Effector memory CD4-positive, alpha-beta T cell (primary cell): ENCODE results near the gene SYT9.

Experiments used
- DNase-seq, 3 donors: peaks; one replicate each; pipeline ENCODE4 v3.0.0-alpha.2; 2020
- H3K27ac ChIP-seq: 2 replicates; pipeline ENCODE4 v1.7.0; 2013; ENCODE audit warnings: mild to moderate bottlenecking, low read length, moderate library complexity; ENCODE audit not compliant: insufficient read depth, poor library complexity, severe bottlenecking
- H3K27me3 ChIP-seq: replicated peaks from 2 replicates; pipeline ENCODE4 v1.7.0; 2013; ENCODE audit warnings: mild to moderate bottlenecking, low read length; ENCODE audit not compliant: insufficient read depth, control insufficient read depth, poor library complexity, severe bottlenecking
- H3K36me3 ChIP-seq: 2 replicates; pipeline ENCODE4 v1.7.0; 2013; ENCODE audit warnings: mild to moderate bottlenecking, low read length, moderate library complexity; ENCODE audit not compliant: control insufficient read depth, insufficient read depth
- H3K4me1 ChIP-seq: 2 replicates; pipeline ENCODE4 v1.7.0; 2013; ENCODE audit warnings: low read length, mild to moderate bottlenecking; ENCODE audit not compliant: control insufficient read depth, insufficient read depth, poor library complexity, severe bottlenecking
- H3K4me3 ChIP-seq: 2 replicates; pipeline ENCODE4 v1.7.0; 2013; ENCODE audit warnings: low read length, low read depth, mild to moderate bottlenecking; ENCODE audit not compliant: insufficient read depth, poor library complexity, severe bottlenecking
- H3K9me3 ChIP-seq: 2 replicates; pipeline ENCODE4 v1.7.0; 2013; ENCODE audit warnings: mild to moderate bottlenecking, low read length, moderate library complexity; ENCODE audit not compliant: control insufficient read depth

The SYT9 gene

DNA sequence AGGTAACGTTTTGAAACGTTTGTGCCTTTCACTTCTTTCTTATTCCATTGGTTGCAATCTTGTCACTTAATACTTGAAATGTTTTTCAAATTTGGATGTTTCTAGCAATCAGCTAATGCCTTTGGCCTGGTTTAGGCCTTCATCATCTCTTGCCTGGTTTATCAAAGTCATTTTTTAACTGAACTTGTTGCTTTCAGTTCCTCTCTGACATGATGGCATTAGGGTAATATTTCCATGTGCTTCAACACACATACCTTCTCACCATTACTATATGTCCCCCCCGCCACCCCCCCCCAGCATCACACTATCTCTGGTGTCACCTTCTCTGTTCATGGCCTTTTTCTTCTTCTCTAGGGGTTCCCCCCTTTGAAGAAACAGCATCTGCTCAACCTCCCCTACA, 1.5 kb upstream of the SYT9 start:
- peaks cover 15% of the 10 kb centered on the region for H3K27me3 ChIP-seq
- H3K4me3 ChIP-seq = no peak overlapping the region
- DNase-seq = no peak
- H3K27ac ChIP-seq = no peak overlapping the region
- no peaks in the 10 kb centered on the region for H3K4me1 ChIP-seq
- no peaks in the 10 kb centered on the region for H3K9me3 ChIP-seq
- H3K36me3 ChIP-seq = no peaks in the 10 kb centered on the region

DNA sequence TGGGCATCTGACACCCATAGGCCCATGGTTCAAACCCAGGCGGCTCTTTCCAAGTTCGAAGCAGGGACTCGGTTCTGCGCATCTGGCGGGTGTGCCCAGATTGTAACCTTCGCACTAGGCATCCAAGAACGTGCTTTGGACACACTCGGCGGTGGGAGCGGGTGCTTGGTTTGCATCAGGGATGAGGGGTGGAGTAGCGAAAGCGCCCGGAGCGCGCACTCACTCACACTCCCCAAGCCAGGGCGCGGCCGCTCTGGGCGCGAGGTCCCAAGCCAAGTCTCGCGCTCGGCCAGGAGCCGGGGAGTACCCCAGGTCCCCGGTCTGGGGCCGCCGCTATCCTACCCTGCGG, 243 bp upstream of the SYT9 start:
- DNase-seq = no peak
- Histone ChIP-seq H3K36me3 (no peaks in the 10 kb centered on the region), H3K27ac (no peak overlapping the region), H3K27me3 (peaks cover 15% of the 10 kb centered on the region), H3K9me3 (no peaks in the 10 kb centered on the region), H3K4me1 (no peaks in the 10 kb centered on the region), H3K4me3 (no peak overlapping the region)

DNA sequence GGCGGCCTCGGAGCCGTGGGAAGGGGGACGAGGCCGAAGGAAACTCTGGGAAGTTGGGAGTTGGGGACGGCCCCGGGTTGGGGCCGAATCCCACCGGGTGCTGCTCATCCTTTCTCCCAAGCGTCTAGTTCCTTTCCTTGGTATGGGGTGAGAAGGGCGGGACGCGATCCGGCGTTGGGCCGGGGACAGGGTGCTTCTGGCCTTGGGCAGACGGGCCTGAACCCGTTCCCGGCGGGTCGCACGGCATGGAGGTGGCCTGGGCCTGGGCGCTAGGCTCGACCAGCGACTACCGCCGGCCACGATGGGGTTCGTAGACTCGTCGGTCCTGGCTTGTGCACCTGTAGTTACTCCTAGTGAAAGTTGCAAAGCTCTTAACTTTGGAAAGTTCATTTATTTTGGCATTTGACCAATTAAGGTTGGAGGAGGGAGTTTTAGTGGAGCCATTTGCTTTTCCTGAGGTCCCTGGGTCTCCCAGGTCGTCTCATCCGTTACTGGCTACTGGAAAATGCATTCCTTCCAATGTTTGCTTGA, 1.0 kb downstream of the SYT9 start:
- DNase-seq = no peak
- Histone ChIP-seq H3K27ac (no peak overlapping the region), H3K4me1 (no peaks in the 10 kb centered on the region), H3K4me3 (no peak overlapping the region), H3K9me3 (no peaks in the 10 kb centered on the region), H3K27me3 (peaks cover 15% of the 10 kb centered on the region), H3K36me3 (no peaks in the 10 kb centered on the region)

DNA sequence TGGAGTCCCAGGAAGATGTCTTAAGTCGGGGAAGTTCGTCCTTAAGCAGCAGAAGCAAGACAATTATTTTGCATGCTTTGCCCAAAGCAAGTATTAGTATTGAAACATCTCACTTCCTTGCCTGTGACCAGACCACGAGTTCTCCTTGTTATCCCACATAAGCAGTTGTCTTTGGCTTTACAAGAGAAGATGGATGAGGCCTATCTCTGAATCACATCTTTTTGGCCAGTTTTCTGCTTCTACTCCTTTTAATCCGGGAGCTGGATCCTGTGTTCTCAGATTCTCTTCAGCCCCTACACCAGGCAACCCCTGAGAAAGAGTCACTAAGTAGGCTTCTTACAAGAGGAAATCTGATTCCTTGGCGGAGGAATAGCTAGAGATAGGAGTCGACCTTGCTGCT, 2.1 kb downstream of the SYT9 start:
- no peaks in the 10 kb centered on the region for H3K4me1 ChIP-seq
- no peak for DNase-seq
- H3K27me3 ChIP-seq = peaks cover 15% of the 10 kb centered on the region
- H3K4me3 ChIP-seq = no peak overlapping the region
- no peaks in the 10 kb centered on the region for H3K9me3 ChIP-seq
- no peak overlapping the region for H3K27ac ChIP-seq
- H3K36me3 ChIP-seq = no peaks in the 10 kb centered on the region

DNA sequence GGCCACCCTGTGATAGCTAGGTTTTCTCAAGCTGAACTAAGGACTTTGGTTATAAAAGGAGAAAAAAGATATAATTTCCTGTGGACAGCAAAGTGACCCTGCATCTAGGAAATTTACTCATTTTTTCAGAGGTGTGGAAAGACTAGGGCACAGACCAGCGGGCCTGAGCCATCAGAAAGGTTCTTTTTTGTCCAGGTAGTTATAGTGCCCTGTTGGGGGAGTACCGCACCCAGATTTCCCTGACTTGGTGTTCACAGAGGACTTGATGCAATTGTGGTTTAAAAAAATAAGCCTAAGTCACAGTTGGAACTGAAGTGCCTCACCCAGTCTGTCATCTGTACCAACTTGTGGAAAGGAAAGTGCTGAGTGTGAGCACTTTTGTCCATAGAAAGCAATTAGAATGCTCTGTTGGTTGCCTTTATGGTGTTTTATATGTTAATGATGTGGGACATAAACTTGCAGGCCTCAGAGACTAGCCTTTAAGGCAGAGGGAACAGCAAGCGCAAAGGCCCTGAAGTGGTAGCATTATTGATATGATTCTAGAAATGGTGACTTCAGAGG, 3.1 kb downstream of the SYT9 start:
- Histone ChIP-seq H3K27ac (no peak overlapping the region), H3K36me3 (no peaks in the 10 kb centered on the region), H3K27me3 (peaks cover 15% of the 10 kb centered on the region), H3K9me3 (no peaks in the 10 kb centered on the region), H3K4me1 (no peaks in the 10 kb centered on the region), H3K4me3 (no peak overlapping the region)
- DNase-seq = no peak

DNA sequence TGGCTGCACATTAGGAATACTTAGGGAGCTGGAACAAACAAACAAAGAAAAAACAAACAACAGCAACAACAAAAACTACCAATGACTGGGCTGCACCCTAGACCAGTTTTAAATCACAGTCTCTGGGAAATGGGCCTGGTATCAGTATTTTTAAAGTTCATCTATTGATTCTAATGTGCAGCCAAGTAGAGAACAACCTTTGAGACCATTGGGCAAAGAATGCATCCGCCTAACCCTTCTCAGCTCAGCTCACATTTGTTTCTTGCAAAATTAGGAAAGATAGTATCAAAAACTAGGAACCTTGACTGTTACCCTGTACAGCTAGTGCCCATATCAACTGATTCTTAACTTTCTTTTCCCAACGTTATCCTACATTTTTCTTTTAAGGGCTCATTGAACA, 5.2 kb downstream of the SYT9 start:
- H3K9me3 ChIP-seq = no peaks in the 10 kb centered on the region
- no peak overlapping the region for H3K27ac ChIP-seq
- peaks cover 13% of the 10 kb centered on the region for H3K27me3 ChIP-seq
- H3K36me3 ChIP-seq = no peaks in the 10 kb centered on the region
- H3K4me1 ChIP-seq = no peaks in the 10 kb centered on the region
- no peak overlapping the region for H3K4me3 ChIP-seq
- no peak for DNase-seq

DNA sequence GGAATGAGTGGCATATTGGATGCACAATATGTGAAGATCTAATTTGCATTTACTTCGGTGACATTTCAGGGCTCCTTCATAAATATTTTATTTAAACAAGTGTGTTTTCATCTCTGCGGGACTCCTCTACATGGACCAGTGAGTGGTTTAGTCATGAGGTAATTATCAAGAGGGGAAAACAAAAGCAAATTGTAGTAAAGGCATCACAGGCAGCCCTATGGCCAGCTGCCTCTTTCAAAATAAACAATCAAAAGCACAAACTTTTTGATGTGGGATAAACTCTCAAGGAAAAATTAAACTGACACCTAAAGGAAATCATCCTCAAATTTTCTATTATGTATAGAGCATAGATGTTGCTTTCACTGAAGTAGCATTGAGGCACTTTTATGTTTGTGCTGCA, 6.0 kb downstream of the SYT9 start:
- Histone ChIP-seq H3K27ac (no peak overlapping the region), H3K36me3 (no peaks in the 10 kb centered on the region), H3K9me3 (no peaks in the 10 kb centered on the region), H3K4me1 (no peaks in the 10 kb centered on the region), H3K27me3 (peaks cover 7% of the 10 kb centered on the region), H3K4me3 (no peak overlapping the region)
- DNase-seq = no peak

DNA sequence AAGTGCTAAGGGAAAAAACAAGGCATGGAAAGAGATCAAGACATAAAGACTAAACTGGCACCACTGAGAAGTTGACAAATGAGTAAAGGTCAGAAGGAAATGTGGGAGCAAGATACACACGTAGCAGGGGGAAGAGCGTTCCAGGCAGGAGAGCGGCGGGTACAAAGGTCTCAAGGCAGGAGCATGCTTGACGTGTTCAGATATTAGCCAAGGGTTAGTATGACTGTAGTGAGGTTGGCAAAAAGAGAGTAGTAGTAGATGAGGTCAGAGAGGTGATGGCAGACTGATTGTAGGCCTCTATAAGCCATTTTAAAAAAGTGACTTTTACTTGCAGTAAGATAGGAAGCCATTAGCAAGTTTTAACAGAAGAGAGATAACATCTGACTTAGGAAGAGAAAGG, 9.9 kb downstream of the SYT9 start:
- Histone ChIP-seq H3K27ac (no peak overlapping the region), H3K9me3 (no peaks in the 10 kb centered on the region), H3K27me3 (peaks cover 3% of the 10 kb centered on the region), H3K4me1 (no peaks in the 10 kb centered on the region), H3K4me3 (no peak overlapping the region), H3K36me3 (no peaks in the 10 kb centered on the region)
- DNase-seq = no peak

DNA sequence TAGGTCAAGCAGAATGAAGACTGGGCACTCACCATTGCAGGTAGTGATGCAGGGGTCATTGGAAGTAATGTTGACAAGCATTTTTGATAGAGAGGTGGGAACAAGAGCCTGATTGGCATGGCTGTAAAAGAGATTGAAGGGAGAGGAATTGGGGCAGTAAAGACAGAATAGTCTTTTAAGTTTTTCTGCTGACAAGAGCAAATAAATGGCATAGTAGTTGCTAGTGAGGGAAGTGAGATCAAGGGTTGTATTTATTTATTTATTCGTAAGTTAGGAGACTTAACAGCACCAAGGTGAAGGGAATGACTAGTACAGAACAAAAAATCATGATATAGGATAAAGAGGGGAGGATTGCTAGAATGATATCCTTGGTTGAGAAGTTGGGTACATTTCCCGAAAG, 11.0 kb downstream of the SYT9 start:
- Histone ChIP-seq H3K27me3 (peaks cover 3% of the 10 kb centered on the region), H3K9me3 (no peaks in the 10 kb centered on the region), H3K4me1 (no peaks in the 10 kb centered on the region), H3K4me3 (no peak overlapping the region), H3K36me3 (no peaks in the 10 kb centered on the region), H3K27ac (no peak overlapping the region)
- DNase-seq = no peak

DNA sequence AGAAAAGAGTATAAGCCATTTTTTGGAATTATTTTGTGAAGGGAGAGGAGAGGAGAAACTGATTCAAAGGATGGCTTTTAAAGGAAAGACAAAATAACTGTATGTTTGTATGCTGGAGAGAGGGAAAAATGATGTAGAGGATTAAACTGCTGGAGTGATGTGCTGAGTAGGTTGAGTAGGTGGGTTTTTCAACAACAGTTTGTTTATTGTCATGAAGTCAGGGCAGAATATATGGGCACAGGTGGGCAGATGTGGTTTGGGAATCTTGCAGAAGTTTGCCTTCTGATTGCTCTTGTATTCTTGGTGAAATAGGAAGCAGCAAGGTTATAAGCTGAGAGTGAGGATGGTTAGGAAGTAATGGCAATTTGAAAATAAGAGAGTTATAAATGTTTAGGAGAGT, 12.1 kb downstream of the SYT9 start:
- Histone ChIP-seq H3K27ac (no peak overlapping the region), H3K4me1 (no peaks in the 10 kb centered on the region), H3K4me3 (no peak overlapping the region), H3K36me3 (no peaks in the 10 kb centered on the region), H3K27me3 (peaks cover 3% of the 10 kb centered on the region), H3K9me3 (no peaks in the 10 kb centered on the region)
- DNase-seq = no peak
